Neural progenitor cell (in vitro differentiated cells): ENCODE results near the gene DEFB129. TPM values are rescaled to one million over a fixed set of nuclear protein-coding genes. Genes with fewer than 3 reads are reported as not detected.

Source experiments
- DNase-seq: peaks from one replicate; pipeline ENCODE4 v3.0.0-alpha.2; 2016; ENCODE audit warnings: low spot score
- H2AFZ ChIP-seq: fragments of 200-600 bp; sonication (generic); replicated peaks from 2 replicates; pipeline ENCODE4 v1.6.1; 2016; ENCODE audit warnings: antibody characterized with exemption
- H3F3A ChIP-seq: fragments of 200-600 bp; sonication (generic); 2 replicates; pipeline ENCODE4 v1.6.1; 2016; ENCODE audit warnings: antibody characterized with exemption, low read depth
- H3K27ac ChIP-seq: fragments of 200-600 bp; sonication (generic); 2 replicates; pipeline ENCODE4 v1.5.1; 2016; ENCODE audit warnings: mild to moderate bottlenecking
- H3K27me3 ChIP-seq: fragments of 200-600 bp; sonication (generic); 2 replicates; pipeline ENCODE4 v1.6.1; 2016; ENCODE audit warnings: mild to moderate bottlenecking, moderate library complexity
- H3K36me3 ChIP-seq: fragments of 200-600 bp; sonication (generic); 2 replicates; pipeline ENCODE4 v1.5.1; 2016
- H3K4me1 ChIP-seq: fragments of 200-600 bp; sonication (generic); 2 replicates; pipeline ENCODE4 v1.6.1; 2016; ENCODE audit warnings: mixed run types
- H3K4me2 ChIP-seq: fragments of 200-600 bp; sonication (generic); 2 replicates; pipeline ENCODE4 v1.6.1; 2016
- H3K4me3 ChIP-seq: fragments of 200-600 bp; sonication (generic); 2 replicates; pipeline ENCODE4 v1.5.1; 2016
- H3K79me2 ChIP-seq: fragments of 200-600 bp; sonication (generic); 2 replicates; pipeline ENCODE4 v1.6.1; 2016; ENCODE audit warnings: low read depth
- H3K9ac ChIP-seq: fragments of 200-600 bp; sonication (generic); 2 replicates; pipeline ENCODE4 v1.6.1; 2016
- H3K9me3 ChIP-seq: fragments of 200-600 bp; sonication (generic); 2 replicates; pipeline ENCODE4 v1.5.1; 2016; ENCODE audit warnings: low read depth
- H4K20me1 ChIP-seq: fragments of 200-600 bp; sonication (generic); 2 replicates; pipeline ENCODE4 v1.6.1; 2016; ENCODE audit warnings: low read depth
- H3K27ac Mint-ChIP-seq: 3 replicates; pipeline ENCODE4 v1.8.0; 2021; ENCODE audit warnings: mixed read lengths
- H3K27me3 Mint-ChIP-seq: 2 replicates; pipeline ENCODE4 v1.8.0; 2022; ENCODE audit warnings: low read depth, mild to moderate bottlenecking, inconsistent platforms, moderate library complexity, mixed read lengths; ENCODE audit not compliant: insufficient read depth
- H3K36me3 Mint-ChIP-seq: 3 replicates; pipeline ENCODE4 v1.8.0; 2021; ENCODE audit warnings: mixed read lengths
- H3K4me1 Mint-ChIP-seq: 3 replicates; pipeline ENCODE4 v1.8.0; 2021; ENCODE audit warnings: mixed read lengths
- H3K4me3 Mint-ChIP-seq: 3 replicates; pipeline ENCODE4 v1.8.0; 2021; ENCODE audit warnings: mild to moderate bottlenecking, moderate library complexity, mixed read lengths
- H3K9me3 Mint-ChIP-seq: 3 replicates; pipeline ENCODE4 v1.8.0; 2020; ENCODE audit warnings: mixed read lengths
- EZH2 ChIP-seq: fragments of 200-600 bp; sonication (generic); IDR thresholded peaks from 2 replicates; pipeline ENCODE4 v1.6.1; 2017; ENCODE audit warnings: antibody characterized with exemption, mild to moderate bottlenecking, moderate library complexity
- EZH2phosphoT487 ChIP-seq: fragments of 200-600 bp; sonication (generic); IDR thresholded peaks from 2 replicates; pipeline ENCODE4 v1.6.1; 2017; ENCODE audit warnings: antibody characterized with exemption
- total RNA-seq: library from RNA; depleted of rRNA; stranded (reverse); fragments of >200 nt; gene quantifications from 2 replicates; pipeline ENCODE4 v1.2.3, GENCODE V29; 2015; ENCODE audit warnings: low replicate concordance
- TF ChIP-seq, protein P1 (sequence below): fragments of 200-600 bp; sonication (generic); IDR thresholded peaks from 2 replicates; pipeline ENCODE4 v1.5.1; 2017; ENCODE audit warnings: antibody characterized with exemption, mild to moderate bottlenecking

DEFB129 gene
- total RNA-seq, 1 donor from 2014 or later: not detected

DNA sequence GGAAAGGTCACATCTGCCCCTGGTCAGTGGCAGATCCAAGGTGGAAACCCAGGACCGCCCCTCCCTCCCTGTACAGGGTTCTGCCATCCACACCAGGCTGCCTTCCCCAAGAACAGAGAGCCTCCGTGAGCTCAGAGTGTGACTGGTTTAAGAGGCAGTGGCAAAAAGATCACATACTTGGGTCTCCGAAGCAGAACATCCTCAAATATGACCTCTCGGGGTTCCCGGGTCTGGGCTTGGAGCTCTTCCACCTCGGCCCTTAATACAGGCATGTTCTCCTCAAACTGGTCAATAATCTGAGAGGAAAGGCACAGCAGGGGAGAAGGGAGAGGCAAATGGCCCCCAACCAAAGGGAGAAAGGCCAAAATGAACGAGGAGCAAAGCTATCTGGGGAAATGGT is 48.7 kb downstream of the DEFB129 start:
- no peaks in the 10 kb centered on the region for H3K36me3 ChIP-seq
- Mint-ChIP-seq H3K4me1 (peaks cover 2% of the 10 kb centered on the region), H3K36me3 (peaks cover 38% of the 10 kb centered on the region), H3K27ac (no peak overlapping the region), H3K27me3 (peaks cover 13% of the 10 kb centered on the region), H3K9me3 (no peaks in the 10 kb centered on the region), H3K4me3 (no peak overlapping the region)
- no peak overlapping the region for H3K4me3 ChIP-seq
- H3K9me3 ChIP-seq: no peaks in the 10 kb centered on the region
- H3F3A ChIP-seq: no peaks in the 10 kb centered on the region
- no peak for DNase-seq
- TF ChIP-seq, protein P1, sequence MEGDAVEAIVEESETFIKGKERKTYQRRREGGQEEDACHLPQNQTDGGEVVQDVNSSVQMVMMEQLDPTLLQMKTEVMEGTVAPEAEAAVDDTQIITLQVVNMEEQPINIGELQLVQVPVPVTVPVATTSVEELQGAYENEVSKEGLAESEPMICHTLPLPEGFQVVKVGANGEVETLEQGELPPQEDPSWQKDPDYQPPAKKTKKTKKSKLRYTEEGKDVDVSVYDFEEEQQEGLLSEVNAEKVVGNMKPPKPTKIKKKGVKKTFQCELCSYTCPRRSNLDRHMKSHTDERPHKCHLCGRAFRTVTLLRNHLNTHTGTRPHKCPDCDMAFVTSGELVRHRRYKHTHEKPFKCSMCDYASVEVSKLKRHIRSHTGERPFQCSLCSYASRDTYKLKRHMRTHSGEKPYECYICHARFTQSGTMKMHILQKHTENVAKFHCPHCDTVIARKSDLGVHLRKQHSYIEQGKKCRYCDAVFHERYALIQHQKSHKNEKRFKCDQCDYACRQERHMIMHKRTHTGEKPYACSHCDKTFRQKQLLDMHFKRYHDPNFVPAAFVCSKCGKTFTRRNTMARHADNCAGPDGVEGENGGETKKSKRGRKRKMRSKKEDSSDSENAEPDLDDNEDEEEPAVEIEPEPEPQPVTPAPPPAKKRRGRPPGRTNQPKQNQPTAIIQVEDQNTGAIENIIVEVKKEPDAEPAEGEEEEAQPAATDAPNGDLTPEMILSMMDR: no peak
- TF ChIP-seq EZH2: no peak
- TF ChIP-seq EZH2phosphoT487: no peak
- H3K27ac ChIP-seq: no peak overlapping the region
- H3K4me2 ChIP-seq: no peak overlapping the region
- no peaks in the 10 kb centered on the region for H3K79me2 ChIP-seq
- no peak overlapping the region for H3K9ac ChIP-seq
- H4K20me1 ChIP-seq: no peaks in the 10 kb centered on the region
- H3K27me3 ChIP-seq: no peaks in the 10 kb centered on the region
- no peak overlapping the region for H2AFZ ChIP-seq
- no peaks in the 10 kb centered on the region for H3K4me1 ChIP-seq

- Histone ChIP-seq H3K79me2 (no peaks in the 10 kb centered on the region), H3K9me3 (no peaks in the 10 kb centered on the region), H3F3A (no peaks in the 10 kb centered on the region), H3K4me3 (no peak overlapping the region), H3K4me2 (no peak overlapping the region), H3K36me3 (no peaks in the 10 kb centered on the region), H3K27me3 (no peaks in the 10 kb centered on the region), H2AFZ (no peak overlapping the region), H3K4me1 (no peaks in the 10 kb centered on the region), H4K20me1 (no peaks in the 10 kb centered on the region), H3K9ac (no peak overlapping the region), H3K27ac (no peak overlapping the region)
- H3K4me3 Mint-ChIP-seq: no peak overlapping the region
- peaks cover 10% of the 10 kb centered on the region for H3K27me3 Mint-ChIP-seq
- H3K4me1 Mint-ChIP-seq: peaks cover 2% of the 10 kb centered on the region
- TF ChIP-seq EZH2 (no peak), EZH2phosphoT487 (no peak)
- TF ChIP-seq, protein P1: no peak
- no peak for DNase-seq
- no peak overlapping the region for H3K27ac Mint-ChIP-seq
- H3K9me3 Mint-ChIP-seq: no peaks in the 10 kb centered on the region
- peaks cover 42% of the 10 kb centered on the region for H3K36me3 Mint-ChIP-seq
Observed at GRCh38 chr20:276620-277495, 49.8 kb downstream of the DEFB129 start.

GRCh38 chr20:277496-277781 is 50.4 kb downstream of the DEFB129 start:
- no peak overlapping the region for H3K27ac Mint-ChIP-seq
- H3K4me3 Mint-ChIP-seq: no peak overlapping the region
- Histone ChIP-seq H4K20me1 (no peaks in the 10 kb centered on the region), H3K9me3 (no peaks in the 10 kb centered on the region), H3K27me3 (no peaks in the 10 kb centered on the region), H3K36me3 (no peaks in the 10 kb centered on the region), H3K4me2 (no peak overlapping the region), H3K9ac (no peak overlapping the region), H2AFZ (no peak overlapping the region), H3K79me2 (no peaks in the 10 kb centered on the region), H3K27ac (no peak overlapping the region), H3K4me3 (no peak overlapping the region), H3K4me1 (no peaks in the 10 kb centered on the region), H3F3A (no peaks in the 10 kb centered on the region)
- H3K4me1 Mint-ChIP-seq: peaks cover 2% of the 10 kb centered on the region
- TF ChIP-seq EZH2 (no peak), EZH2phosphoT487 (no peak)
- TF ChIP-seq, protein P1: no peak
- H3K36me3 Mint-ChIP-seq: peaks cover 46% of the 10 kb centered on the region
- no peaks in the 10 kb centered on the region for H3K9me3 Mint-ChIP-seq
- H3K27me3 Mint-ChIP-seq: peaks cover 8% of the 10 kb centered on the region
- no peak for DNase-seq
